ENCODE data around the gene LTC4S. TPM values are rescaled to one million over a fixed set of nuclear protein-coding genes. Genes with fewer than 3 reads are reported as not detected.

LTC4S gene
- total and polyA plus RNA-seq, 9 of the 15 experiments (the other 6 are each of a cell fraction or from before 2014, with no cell fraction given): 0.17 to 0.77 (median 0.75) TPM; not detected in 6

DNA sequence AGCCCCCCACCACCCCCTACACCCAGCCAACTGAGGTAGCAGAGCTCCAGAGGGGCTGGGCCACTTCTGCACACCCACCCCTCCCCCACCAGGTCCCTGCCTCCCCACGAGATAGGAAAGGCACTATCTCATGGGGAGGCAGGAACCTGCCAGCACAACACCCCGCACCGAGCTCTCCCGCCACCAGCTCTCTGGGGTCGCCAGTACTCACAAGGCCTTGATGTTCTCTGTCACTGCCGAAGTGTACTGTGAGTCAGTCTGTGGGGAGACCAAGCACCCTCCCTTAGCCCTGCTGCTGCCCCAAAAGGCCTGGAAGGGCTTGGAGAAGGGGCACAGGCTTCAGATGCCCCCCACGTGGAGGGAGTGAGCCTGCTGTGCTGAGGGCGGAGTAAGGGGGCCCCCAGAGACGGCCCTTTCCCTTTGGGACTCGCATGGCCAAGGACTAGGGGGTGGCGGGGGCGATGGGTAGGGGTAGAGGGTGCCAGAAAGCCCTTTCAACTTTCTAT lies 7.0 kb downstream of the LTC4S start (continued):
- TF ChIP-seq, protein P1, sequence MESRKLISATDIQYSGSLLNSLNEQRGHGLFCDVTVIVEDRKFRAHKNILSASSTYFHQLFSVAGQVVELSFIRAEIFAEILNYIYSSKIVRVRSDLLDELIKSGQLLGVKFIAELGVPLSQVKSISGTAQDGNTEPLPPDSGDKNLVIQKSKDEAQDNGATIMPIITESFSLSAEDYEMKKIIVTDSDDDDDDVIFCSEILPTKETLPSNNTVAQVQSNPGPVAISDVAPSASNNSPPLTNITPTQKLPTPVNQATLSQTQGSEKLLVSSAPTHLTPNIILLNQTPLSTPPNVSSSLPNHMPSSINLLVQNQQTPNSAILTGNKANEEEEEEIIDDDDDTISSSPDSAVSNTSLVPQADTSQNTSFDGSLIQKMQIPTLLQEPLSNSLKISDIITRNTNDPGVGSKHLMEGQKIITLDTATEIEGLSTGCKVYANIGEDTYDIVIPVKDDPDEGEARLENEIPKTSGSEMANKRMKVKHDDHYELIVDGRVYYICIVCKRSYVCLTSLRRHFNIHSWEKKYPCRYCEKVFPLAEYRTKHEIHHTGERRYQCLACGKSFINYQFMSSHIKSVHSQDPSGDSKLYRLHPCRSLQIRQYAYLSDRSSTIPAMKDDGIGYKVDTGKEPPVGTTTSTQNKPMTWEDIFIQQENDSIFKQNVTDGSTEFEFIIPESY (CRISPR knock-in tag; IDR thresholded peaks at IDR 0.05): peak; percentile 86; the same call in 1 of the 2 replicates

DNA sequence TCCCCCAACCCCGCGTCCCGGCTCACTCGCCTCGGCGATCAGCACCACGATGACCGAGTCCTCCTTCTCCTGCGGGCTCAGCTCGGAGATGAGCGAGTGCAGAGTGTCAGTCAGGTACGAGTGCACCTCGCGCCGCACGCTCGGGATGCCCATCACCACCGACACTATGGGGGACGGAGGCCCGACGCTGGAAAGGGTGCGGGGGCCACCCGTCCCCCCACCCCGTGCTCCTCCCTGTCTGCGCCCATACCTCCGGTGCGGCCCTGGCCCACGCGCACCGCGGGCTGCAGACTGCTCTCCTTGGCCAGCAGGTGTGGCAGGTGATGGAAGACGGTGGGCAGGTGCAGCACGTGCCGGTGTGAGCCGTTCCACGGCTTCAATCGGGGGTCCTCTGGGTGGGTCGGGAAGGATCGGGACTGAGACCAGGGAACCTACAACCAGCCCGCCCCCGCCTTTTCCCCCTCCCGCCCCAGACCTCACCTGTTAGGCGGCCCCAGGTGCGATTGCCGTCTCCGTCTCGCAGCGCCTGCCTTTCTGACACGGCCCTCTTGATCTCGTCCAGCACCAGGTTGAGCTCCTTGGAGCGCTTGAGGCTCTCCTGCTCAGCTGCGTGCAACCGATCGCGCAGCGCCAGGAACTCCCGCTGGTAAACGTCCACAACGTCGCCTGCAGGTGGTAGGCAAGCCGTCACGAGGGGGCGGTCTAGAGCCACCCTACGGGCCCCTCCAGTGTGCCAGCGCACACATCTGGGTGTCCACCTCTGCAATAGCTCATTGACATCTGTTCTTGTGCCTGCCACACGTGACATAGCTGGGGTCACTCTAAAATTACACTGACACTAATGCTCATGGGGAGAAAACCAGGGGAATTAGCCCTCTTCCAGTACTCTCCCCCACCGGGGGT lies 7.8 kb downstream of the LTC4S start:
- H3K4me2 ChIP-seq (ENCODE audit: insufficient read depth, low read length): no peak overlapping the region
- BruUV-seq (replicated peaks): no TSS peak
- ChIA-PET POLR2A (interaction anchor here (0.5 to 1.8 kb wide), 11 partner anchors 9 to 1481 kb away, joined by 3 to 4 read pairs (median 3); no protein-coding TSS in a partner anchor), CTCF (ENCODE audit: low intra/inter-chr PET ratio) (no interaction called here)
- no peak overlapping the region; a peak in 1 of 4 replicates for H3K9ac ChIP-seq (ENCODE audit: insufficient read depth in 1 of 2, low read depth in 2 of 2, low read length in 2 of 2)
- H3K9me3 ChIP-seq (replicated peaks; ENCODE audit: control insufficient read depth, insufficient read depth, low read depth, low read length): no peaks in the 10 kb centered on the region
- no peak for FAIRE-seq
- no peaks in the 10 kb centered on the region for H3K27me3 ChIP-seq (ENCODE audit: control insufficient read depth in 2 of 2, insufficient read depth in 2 of 2, low read length in 2 of 2)
- H3K9me1 ChIP-seq (ENCODE audit: control insufficient read depth, insufficient read depth, low read length): peaks cover 6% of the 10 kb centered on the region
- peaks cover 37% of the 10 kb centered on the region for H3K79me2 ChIP-seq (ENCODE audit: control insufficient read depth, insufficient read depth, low read length)
- no peak overlapping the region for H3K27ac ChIP-seq (ENCODE audit: extremely low read depth, low read depth, low read length)
- H2AFZ ChIP-seq (ENCODE audit: low read depth, low read length): no peak overlapping the region
- DNase-seq (ENCODE audit: extremely low read depth in 1 of 4, low spot score in 3 of 4): peak; percentile 50 to 59 (median 52)
- H3K4me3 ChIP-seq: no peak overlapping the region
- peak; percentile 7; the same call in 2 of the 3 replicates for ATAC-seq
- in situ Hi-C loops (cut with MboI): no loop called here
- H4K20me1 ChIP-seq (replicated peaks; ENCODE audit: control insufficient read depth, insufficient read depth, low read length): no peaks in the 10 kb centered on the region
- H3K4me1 ChIP-seq (replicated peaks in 1 of 2; ENCODE audit: control insufficient read depth in 2 of 2, insufficient read depth in 2 of 2, low read length in 2 of 2): peaks cover 23 to 69% of the 10 kb centered on the region in 2 experiments
- intact Hi-C loops (cut with micrococcal nuclease): no loop called here
- peaks cover 76% of the 10 kb centered on the region; the same call in 2 of the 3 replicates for H3K36me3 ChIP-seq (ENCODE audit: control insufficient read depth, insufficient read depth, low read length)
- WGBS (ENCODE audit: insufficient coverage, low coverage, missing lambda C conversion rate): 87% methylated on average over 43 of the region's 67 CpGs
- TF ChIP-seq DACH1 (IDR thresholded peaks at IDR 0.05; ENCODE audit: partially characterized antibody) (no peak), RBM39 (optimal IDR thresholded peaks at IDR 0.05; ENCODE audit: low read depth, low read length) (no peak), PRMT5 (CRISPR knock-in tag; IDR thresholded peaks at IDR 0.05) (no peak)
- TF ChIP-seq, protein P2, sequence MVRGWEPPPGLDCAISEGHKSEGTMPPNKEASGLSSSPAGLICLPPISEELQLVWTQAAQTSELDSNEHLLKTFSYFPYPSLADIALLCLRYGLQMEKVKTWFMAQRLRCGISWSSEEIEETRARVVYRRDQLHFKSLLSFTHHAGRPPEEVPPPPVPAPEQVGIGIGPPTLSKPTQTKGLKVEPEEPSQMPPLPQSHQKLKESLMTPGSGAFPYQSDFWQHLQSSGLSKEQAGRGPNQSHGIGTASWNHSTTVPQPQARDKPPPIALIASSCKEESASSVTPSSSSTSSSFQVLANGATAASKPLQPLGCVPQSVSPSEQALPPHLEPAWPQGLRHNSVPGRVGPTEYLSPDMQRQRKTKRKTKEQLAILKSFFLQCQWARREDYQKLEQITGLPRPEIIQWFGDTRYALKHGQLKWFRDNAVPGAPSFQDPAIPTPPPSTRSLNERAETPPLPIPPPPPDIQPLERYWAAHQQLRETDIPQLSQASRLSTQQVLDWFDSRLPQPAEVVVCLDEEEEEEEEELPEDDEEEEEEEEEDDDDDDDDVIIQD (CRISPR knock-in tag; IDR thresholded peaks at IDR 0.05): no peak
- TF ChIP-seq, protein P3, sequence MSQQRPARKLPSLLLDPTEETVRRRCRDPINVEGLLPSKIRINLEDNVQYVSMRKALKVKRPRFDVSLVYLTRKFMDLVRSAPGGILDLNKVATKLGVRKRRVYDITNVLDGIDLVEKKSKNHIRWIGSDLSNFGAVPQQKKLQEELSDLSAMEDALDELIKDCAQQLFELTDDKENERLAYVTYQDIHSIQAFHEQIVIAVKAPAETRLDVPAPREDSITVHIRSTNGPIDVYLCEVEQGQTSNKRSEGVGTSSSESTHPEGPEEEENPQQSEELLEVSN (IDR thresholded peaks at IDR 0.05; ENCODE audit: borderline replicate concordance in 1 of 2, extremely low read depth in 1 of 2, insufficient read depth in 1 of 2, insufficient read length in 1 of 2, low read depth in 1 of 2, low read length in 1 of 2, poor library complexity in 1 of 2, severe bottlenecking in 1 of 2): no peak

All from K562 (cell line).